ENCODE results near the gene ACTC1. TPM values are rescaled to one million over a fixed set of nuclear protein-coding genes. Genes with fewer than 3 reads are reported as not detected.
"Not testable (repeated sequence)": the region's sequence is repeated elsewhere in the genome, so short reads cannot be mapped to it uniquely, and the experiment has no call there.

Gene ACTC1
- total and polyA plus RNA-seq, 9 donors, result 0.59 to 22.6 (median 1.3) TPM; not detected in 2

DNA sequence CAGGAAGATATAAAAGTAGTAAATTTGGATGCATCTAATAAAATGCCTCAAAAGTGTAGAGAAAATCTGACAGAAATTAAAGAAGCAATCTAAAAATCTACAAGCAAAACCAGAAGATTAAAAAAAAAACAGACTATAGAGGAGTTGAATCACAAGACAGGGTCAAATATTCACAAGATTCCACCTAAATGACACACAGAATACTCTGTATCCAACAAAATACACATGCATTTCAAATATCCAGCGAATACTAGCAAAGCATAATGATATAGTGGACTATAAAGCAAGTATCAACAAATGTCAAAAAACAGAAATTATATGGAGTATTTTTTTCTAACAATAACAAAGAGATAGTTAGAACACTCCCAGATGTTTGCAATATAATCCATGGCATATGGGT is 20.5 kb upstream of the ACTC1 start:
- H3K27ac ChIP-seq, result no peak overlapping the region
- TF ChIP-seq CTCF (IDR thresholded peaks at IDR 0.05) (no peak), EP300 (IDR thresholded peaks at IDR 0.05) (no peak), POLR2A (IDR thresholded peaks at IDR 0.05) (no peak)
- no peak overlapping the region for H3K4me3 ChIP-seq
- H3K36me3 ChIP-seq, result no peaks in the 10 kb centered on the region
- DNase-seq, result no peak
- H3K9me3 ChIP-seq, result no peaks in the 10 kb centered on the region
- H3K27me3 ChIP-seq, result no peaks in the 10 kb centered on the region
- intact Hi-C loops (cut with DNase I), result no loop called here
- H3K4me1 ChIP-seq (ENCODE audit: insufficient read depth), result no peaks in the 10 kb centered on the region
- 65 to 72% (median 68%) methylated on average over 1 of the region's 1 CpG for WGBS, 3 donors

- Histone ChIP-seq H3K27ac (no peak overlapping the region), H3K4me1 (ENCODE audit: insufficient read depth) (no peaks in the 10 kb centered on the region), H3K4me3 (no peak overlapping the region), H3K36me3 (no peaks in the 10 kb centered on the region), H3K27me3 (no peaks in the 10 kb centered on the region), H3K9me3 (no peaks in the 10 kb centered on the region)
- intact Hi-C loops (cut with DNase I), result no loop called here
- no peak for TF ChIP-seq EP300 (IDR thresholded peaks at IDR 0.05)
- no peak for TF ChIP-seq POLR2A (IDR thresholded peaks at IDR 0.05)
- no peak for TF ChIP-seq CTCF (IDR thresholded peaks at IDR 0.05)
- no peak for DNase-seq
- WGBS, 3 donors, result 40 to 48% (median 45%) methylated on average over 3 of the region's 3 CpGs
These were observed 18.3 kb upstream of the ACTC1 start for GRCh38 chr15:34813446-34814190.

DNA sequence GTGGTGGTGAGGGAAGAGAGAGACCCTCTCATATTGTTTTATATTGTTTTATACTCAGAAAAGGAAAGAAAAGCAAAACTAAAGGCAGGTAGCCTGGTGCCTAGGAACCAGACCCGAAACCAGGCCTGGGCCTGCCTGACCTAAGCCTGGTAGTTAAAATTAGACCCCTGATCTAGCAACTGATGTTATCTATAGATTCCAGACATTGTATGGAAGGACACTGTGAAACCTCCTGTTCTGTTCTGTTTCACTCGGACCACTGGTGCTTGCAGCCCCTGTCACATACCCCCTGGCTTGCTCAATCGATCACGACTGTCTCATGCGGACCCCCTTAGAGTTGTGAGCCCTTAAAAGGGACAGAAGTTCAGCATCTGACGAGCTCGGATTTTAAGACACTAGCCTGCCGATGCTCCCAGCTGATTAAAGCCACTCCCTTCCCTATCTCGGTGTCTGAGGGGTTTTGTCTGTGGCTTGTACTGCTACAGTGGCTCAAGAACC is 17.6 kb upstream of the ACTC1 start:
- H3K36me3 ChIP-seq; intact Hi-C loops (cut with DNase I); H3K27ac ChIP-seq; H3K4me3 ChIP-seq; H3K4me1 ChIP-seq (ENCODE audit: insufficient read depth); DNase-seq; H3K27me3 ChIP-seq; H3K9me3 ChIP-seq: not testable (repeated sequence)
- WGBS, 3 donors, result 36 to 45% (median 37%) methylated on average over 9 of the region's 9 CpGs

DNA sequence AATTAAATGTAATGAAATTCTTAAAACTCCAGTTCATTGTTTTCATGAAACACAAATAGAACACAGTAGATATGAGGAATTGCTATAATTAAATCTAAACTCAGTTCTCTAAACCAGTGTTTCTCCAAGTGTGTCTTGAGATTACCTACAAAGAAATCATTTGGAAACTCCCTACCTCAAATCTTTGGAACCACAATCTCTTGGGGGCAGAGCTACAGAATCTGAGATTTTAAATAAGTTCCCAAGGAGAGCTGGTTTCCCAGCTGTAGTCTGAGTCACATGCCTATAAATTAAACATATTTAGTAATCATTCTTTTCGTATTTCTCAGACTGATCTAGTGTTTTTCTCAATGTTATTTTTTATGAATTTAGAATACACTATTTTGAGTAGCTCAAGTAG is 17.0 kb upstream of the ACTC1 start:
- DNase-seq, result no peak
- intact Hi-C loops (cut with DNase I), result no loop called here
- H3K4me3 ChIP-seq, result no peak overlapping the region
- no peaks in the 10 kb centered on the region for H3K9me3 ChIP-seq
- H3K27ac ChIP-seq, result no peak overlapping the region
- no peaks in the 10 kb centered on the region for H3K36me3 ChIP-seq
- WGBS, 3 donors, result 26 to 47% (median 44%) methylated on average over 1 of the region's 1 CpG
- H3K4me1 ChIP-seq (ENCODE audit: insufficient read depth), result no peaks in the 10 kb centered on the region
- TF ChIP-seq EP300 (IDR thresholded peaks at IDR 0.05), result no peak
- no peak for TF ChIP-seq CTCF (IDR thresholded peaks at IDR 0.05)
- no peak for TF ChIP-seq POLR2A (IDR thresholded peaks at IDR 0.05)
- no peaks in the 10 kb centered on the region for H3K27me3 ChIP-seq

- WGBS, 3 donors, result 66 to 71% (median 69%) methylated on average over 5 of the region's 5 CpGs
- Histone ChIP-seq H3K9me3 (no peaks in the 10 kb centered on the region), H3K27me3 (no peaks in the 10 kb centered on the region), H3K27ac (no peak overlapping the region), H3K4me1 (ENCODE audit: insufficient read depth) (no peaks in the 10 kb centered on the region), H3K4me3 (no peak overlapping the region), H3K36me3 (no peaks in the 10 kb centered on the region)
- intact Hi-C loops (cut with DNase I), result no loop called here
- no peak for DNase-seq
- no peak for TF ChIP-seq POLR2A (IDR thresholded peaks at IDR 0.05)
- no peak for TF ChIP-seq EP300 (IDR thresholded peaks at IDR 0.05)
- TF ChIP-seq CTCF (IDR thresholded peaks at IDR 0.05), result no peak
These were observed 15.2 kb upstream of the ACTC1 start for GRCh38 chr15:34810443-34811129.

Data from ovary (tissue), 9 donors.